H1 (cell line): ENCODE results near the gene ADD2. TPM values are rescaled to one million over a fixed set of nuclear protein-coding genes. Genes with fewer than 3 reads are reported as not detected.
A peak's percentile ranks its signal among the peaks of the same experiment; 100 is the strongest.

ENCODE experiments used
- BRCA1 ChIP-seq: IDR thresholded peaks from 2 replicates; pipeline ENCODE4 v1.6.1; 2012; ENCODE audit warnings: low read depth, low read length, improper control_type of control experiment
- POLR2AphosphoS5 ChIP-seq: IDR thresholded peaks from 2 replicates; pipeline ENCODE4 v1.6.1; 2011; ENCODE audit warnings: low read depth, low read length
- TEAD4 ChIP-seq: IDR thresholded peaks from 2 replicates; pipeline ENCODE4 v1.6.1; 2012; ENCODE audit warnings: low read depth, low read length, inconsistent platforms, mixed read lengths
- polyA plus RNA-seq, 7 experiments: library from polyadenylated mRNA; depleted of rRNA in 3 of 7; stranded (reverse) in 5 of 7; unstranded in 2 of 7; fragments of >200 nt in 5 of 7; fragments of 200-250 nt in 2 of 7; gene quantifications; 1 replicate in 5 of 7; 2 replicates in 1 of 7; 4 replicates in 1 of 7; pipeline versions ENCODE4 v1.2.1 to v1.2.3, GENCODE V29; 2011 to 2013; ENCODE audit warnings: missing spikeins in 2 of 7, mixed read lengths in 2 of 7
- total RNA-seq: library from RNA; stranded (reverse); fragmentation: NEBNext Ultra II Directional; extraction: Animal tissue kit (Norgen Biotek cat#: 25700); gene quantifications from 2 replicates; pipeline ENCODE4 v1.2.1, GENCODE V29; 2021

ADD2 gene
- total and polyA plus RNA-seq, 2 of the 8 experiments (the other 6 are each of a cell fraction or from before 2014, with no cell fraction given): 58.5 to 170 TPM

- no peak for TF ChIP-seq BRCA1
- TF ChIP-seq TEAD4: no peak
- TF ChIP-seq POLR2AphosphoS5: peak; percentile 93
Observed at GRCh38 chr2:70767699-70768589, at the start of gene ADD2 (continued).
